ENCODE measurements around the gene CYP2A6. TPM values are rescaled to one million over a fixed set of nuclear protein-coding genes. Genes with fewer than 3 reads are reported as not detected.
"Not testable (repeated sequence)": the region's sequence is repeated elsewhere in the genome, so short reads cannot be mapped to it uniquely, and the experiment has no call there.

The CYP2A6 gene
- polyA plus RNA-seq (2013, experiment 1 of 2; ENCODE audit: insufficient read length), result not detected
- polyA plus RNA-seq (2013, experiment 2 of 2; ENCODE audit: insufficient read length), result not detected

GRCh38 chr19:40850277-40850676, at the start of gene CYP2A6:
TSS of gene CYP2A6 (minus strand) at chr19:40850447. CDS start at chr19:40850426, 21 bp downstream.
- not testable (repeated sequence) for DNase-seq

- DNase-seq, result not testable (repeated sequence)
Measured at GRCh38 chr19:40899964-40900363, 49.7 kb upstream of the CYP2A6 start.

- not testable (repeated sequence) for DNase-seq
Measured at GRCh38 chr19:40896843-40897789, 46.9 kb upstream of the CYP2A6 start.

- DNase-seq, result no peak
Measured at GRCh38 chr19:40896418-40896796, 46.2 kb upstream of the CYP2A6 start.

GRCh38 chr19:40893112-40893511, 42.9 kb upstream of the CYP2A6 start:
- DNase-seq, result no peak

- no peak for DNase-seq
Measured at GRCh38 chr19:40889366-40889765, 39.1 kb upstream of the CYP2A6 start.

- no peak for DNase-seq
Measured at GRCh38 chr19:40888191-40888590, 37.9 kb upstream of the CYP2A6 start.

GRCh38 chr19:40884187-40884931, 34.1 kb upstream of the CYP2A6 start:
- DNase-seq, result not testable (repeated sequence)

- not testable (repeated sequence) for DNase-seq
Measured at GRCh38 chr19:40882062-40882461, 31.8 kb upstream of the CYP2A6 start, which contains the start of gene CYP2A7. TSS of gene CYP2A7 (minus strand) at chr19:40882231. CDS start at chr19:40882210, 21 bp downstream.

GRCh38 chr19:40879349-40879748, 29.1 kb upstream of the CYP2A6 start:
- not testable (repeated sequence) for DNase-seq

- DNase-seq, result not testable (repeated sequence)
Measured at GRCh38 chr19:40875526-40875951, 25.3 kb upstream of the CYP2A6 start.

GRCh38 chr19:40874874-40875273, 24.6 kb upstream of the CYP2A6 start:
- not testable (repeated sequence) for DNase-seq

- not testable (repeated sequence) for DNase-seq
Measured at GRCh38 chr19:40873873-40874272, 23.6 kb upstream of the CYP2A6 start.

GRCh38 chr19:40872209-40872608, 22.0 kb upstream of the CYP2A6 start:
- no peak for DNase-seq

- DNase-seq, result no peak
Measured at GRCh38 chr19:40867701-40868100, 17.5 kb upstream of the CYP2A6 start.

- DNase-seq, result not testable (repeated sequence)
Measured at GRCh38 chr19:40864739-40865496, 14.7 kb upstream of the CYP2A6 start.

- DNase-seq, result no peak
Measured at GRCh38 chr19:40862785-40863184, 12.5 kb upstream of the CYP2A6 start.

- DNase-seq, result no peak
Measured at GRCh38 chr19:40862333-40862732, 12.1 kb upstream of the CYP2A6 start.

GRCh38 chr19:40858109-40858508, 7.9 kb upstream of the CYP2A6 start:
- DNase-seq, result no peak

- not testable (repeated sequence) for DNase-seq
Measured at GRCh38 chr19:40852467-40853152, 2.4 kb upstream of the CYP2A6 start.

GRCh38 chr19:40846722-40847121, 3.5 kb downstream of the CYP2A6 start:
- not testable (repeated sequence) for DNase-seq

- DNase-seq, result not testable (repeated sequence)
Measured at GRCh38 chr19:40843653-40844052, 6.6 kb downstream of the CYP2A6 start.

Measured in fibroblast of skin of back (primary cell).